Measurements from ENCODE around the gene SYT14. TPM values are rescaled to one million over a fixed set of nuclear protein-coding genes. Genes with fewer than 3 reads are reported as not detected.
"Not testable (repeated sequence)": the region's sequence is repeated elsewhere in the genome, so short reads cannot be mapped to it uniquely, and the experiment has no call there.

The SYT14 gene
- total RNA-seq, 1 experiment from 2014 or later = 1.4 TPM

DNA sequence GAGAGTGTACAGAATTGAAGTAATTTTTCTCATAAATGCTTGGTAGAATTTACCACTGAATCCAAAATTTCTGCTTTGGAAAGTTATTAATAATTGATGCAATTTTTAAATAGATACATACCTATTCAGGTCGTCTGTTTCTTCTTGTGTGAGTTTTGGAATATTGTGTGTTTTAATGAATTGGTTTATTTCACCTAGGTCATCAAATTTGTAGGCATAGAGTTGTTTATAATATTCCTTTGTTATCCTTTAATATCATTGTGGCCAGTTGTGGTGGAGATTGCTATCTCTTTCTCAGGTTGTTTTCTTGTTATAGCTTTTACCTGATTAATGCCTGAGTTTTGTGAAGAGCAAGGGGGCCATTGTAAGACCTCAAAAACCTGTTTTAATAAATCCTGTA, 93.5 kb downstream of the SYT14 start:
- Histone ChIP-seq H3K27ac (no peak overlapping the region), H3K36me3 (ENCODE audit: low read depth) (no peaks in the 10 kb centered on the region), H3K27me3 (ENCODE audit: insufficient read depth, low read depth) (no peaks in the 10 kb centered on the region), H3K4me1 (replicated peaks; ENCODE audit: insufficient read depth) (no peaks in the 10 kb centered on the region), H3K9me2 (ENCODE audit: insufficient read depth) (no peaks in the 10 kb centered on the region), H3K4me2 (no peak overlapping the region), H3K4me3 (no peak overlapping the region), H3K79me2 (ENCODE audit: low read depth) (no peaks in the 10 kb centered on the region), H2AFZ (no peak overlapping the region), H4K20me1 (ENCODE audit: insufficient read depth) (no peaks in the 10 kb centered on the region), H3F3A (ENCODE audit: insufficient read depth, low read depth) (no peaks in the 10 kb centered on the region), H3K9me3 (ENCODE audit: insufficient read depth, low read depth) (no peaks in the 10 kb centered on the region)
- ChIA-PET CTCF (no interaction called here), POLR2A (ENCODE audit: unreplicated experiment) (no interaction called here)
- no peak for DNase-seq
- intact Hi-C loops (cut with micrococcal nuclease; ENCODE audit: unreplicated experiment) = no loop called here
- no peak for TF ChIP-seq EZH2 (IDR thresholded peaks at IDR 0.05; ENCODE audit: low read depth)
- no TSS peak for BruUV-seq (replicated peaks)

DNA sequence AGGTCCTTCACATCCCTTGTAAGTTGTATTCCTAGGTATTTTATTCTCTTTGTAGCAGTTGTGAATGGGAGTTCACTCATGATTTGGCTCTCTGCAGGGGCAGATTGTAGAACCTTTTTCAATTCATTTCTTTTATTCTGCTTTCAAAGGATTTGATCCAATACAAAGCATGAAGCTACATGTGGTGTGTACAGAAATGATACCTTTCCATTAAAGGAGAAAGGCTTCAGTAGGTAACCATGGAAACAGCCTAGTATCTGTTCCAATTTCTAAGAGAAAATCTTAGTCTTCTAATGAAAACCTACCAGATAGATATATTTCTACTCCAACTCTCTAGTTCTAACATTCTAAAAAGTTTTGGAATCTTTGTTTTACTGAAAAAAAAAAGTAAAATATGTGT, 105.0 kb downstream of the SYT14 start:
- H3K4me1 ChIP-seq (replicated peaks; ENCODE audit: insufficient read depth) = no peaks in the 10 kb centered on the region
- ChIA-PET CTCF (no interaction called here), POLR2A (ENCODE audit: unreplicated experiment) (no interaction called here)
- TF ChIP-seq EZH2 (IDR thresholded peaks at IDR 0.05; ENCODE audit: low read depth) = no peak
- TF ChIP-seq, protein P1, sequence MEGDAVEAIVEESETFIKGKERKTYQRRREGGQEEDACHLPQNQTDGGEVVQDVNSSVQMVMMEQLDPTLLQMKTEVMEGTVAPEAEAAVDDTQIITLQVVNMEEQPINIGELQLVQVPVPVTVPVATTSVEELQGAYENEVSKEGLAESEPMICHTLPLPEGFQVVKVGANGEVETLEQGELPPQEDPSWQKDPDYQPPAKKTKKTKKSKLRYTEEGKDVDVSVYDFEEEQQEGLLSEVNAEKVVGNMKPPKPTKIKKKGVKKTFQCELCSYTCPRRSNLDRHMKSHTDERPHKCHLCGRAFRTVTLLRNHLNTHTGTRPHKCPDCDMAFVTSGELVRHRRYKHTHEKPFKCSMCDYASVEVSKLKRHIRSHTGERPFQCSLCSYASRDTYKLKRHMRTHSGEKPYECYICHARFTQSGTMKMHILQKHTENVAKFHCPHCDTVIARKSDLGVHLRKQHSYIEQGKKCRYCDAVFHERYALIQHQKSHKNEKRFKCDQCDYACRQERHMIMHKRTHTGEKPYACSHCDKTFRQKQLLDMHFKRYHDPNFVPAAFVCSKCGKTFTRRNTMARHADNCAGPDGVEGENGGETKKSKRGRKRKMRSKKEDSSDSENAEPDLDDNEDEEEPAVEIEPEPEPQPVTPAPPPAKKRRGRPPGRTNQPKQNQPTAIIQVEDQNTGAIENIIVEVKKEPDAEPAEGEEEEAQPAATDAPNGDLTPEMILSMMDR (conservative IDR thresholded peaks at IDR 0.05) = no peak
- H3K4me2 ChIP-seq = no peak overlapping the region
- H3K27ac ChIP-seq = no peak overlapping the region
- no peak for DNase-seq
- H3K27me3 ChIP-seq (ENCODE audit: insufficient read depth, low read depth) = no peaks in the 10 kb centered on the region
- no peaks in the 10 kb centered on the region for H4K20me1 ChIP-seq (ENCODE audit: insufficient read depth)
- H2AFZ ChIP-seq = no peak overlapping the region
- no peaks in the 10 kb centered on the region for H3K79me2 ChIP-seq (ENCODE audit: low read depth)
- H3K9me2 ChIP-seq (ENCODE audit: insufficient read depth) = no peaks in the 10 kb centered on the region
- intact Hi-C loops (cut with micrococcal nuclease; ENCODE audit: unreplicated experiment) = no loop called here
- no peaks in the 10 kb centered on the region for H3K9me3 ChIP-seq (ENCODE audit: insufficient read depth, low read depth)
- no peaks in the 10 kb centered on the region for H3F3A ChIP-seq (ENCODE audit: insufficient read depth, low read depth)
- no peaks in the 10 kb centered on the region for H3K36me3 ChIP-seq (ENCODE audit: low read depth)
- no peak overlapping the region for H3K4me3 ChIP-seq
- BruUV-seq (replicated peaks) = no TSS peak

DNA sequence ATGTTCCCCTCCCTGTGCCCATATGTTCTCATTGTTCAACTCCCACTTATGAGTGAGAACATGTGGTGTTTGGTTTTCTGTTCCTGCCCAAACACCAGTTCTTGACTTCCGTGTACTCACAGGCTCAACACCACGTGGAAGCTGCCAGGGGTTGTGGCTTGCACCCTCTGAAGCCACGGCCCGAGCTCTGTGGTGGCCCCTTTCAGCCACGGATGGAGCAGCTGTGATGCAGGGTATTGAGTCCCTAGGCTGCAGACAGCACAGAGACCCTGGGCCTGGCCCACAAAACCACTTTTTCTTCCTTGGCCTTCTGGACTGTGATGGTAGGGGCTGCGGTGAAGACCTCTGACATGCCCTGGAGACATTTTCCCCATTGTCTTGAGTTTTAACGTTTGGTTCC, 111.6 kb downstream of the SYT14 start:
- Histone ChIP-seq H3K36me3 (ENCODE audit: low read depth) (no peaks in the 10 kb centered on the region), H3K4me1 (replicated peaks; ENCODE audit: insufficient read depth) (no peaks in the 10 kb centered on the region), H3K9me2 (ENCODE audit: insufficient read depth) (no peaks in the 10 kb centered on the region), H4K20me1 (ENCODE audit: insufficient read depth) (no peaks in the 10 kb centered on the region), H3K4me2 (no peak overlapping the region), H3K27ac (no peak overlapping the region), H3F3A (ENCODE audit: insufficient read depth, low read depth) (no peaks in the 10 kb centered on the region), H3K79me2 (ENCODE audit: low read depth) (no peaks in the 10 kb centered on the region), H3K4me3 (no peak overlapping the region), H3K9me3 (ENCODE audit: insufficient read depth, low read depth) (no peaks in the 10 kb centered on the region; the same call in 1 of the 2 replicates), H2AFZ (no peak overlapping the region), H3K27me3 (ENCODE audit: insufficient read depth, low read depth) (no peaks in the 10 kb centered on the region)
- no TSS peak for BruUV-seq (replicated peaks)
- DNase-seq = no peak
- no peak for TF ChIP-seq EZH2 (IDR thresholded peaks at IDR 0.05; ENCODE audit: low read depth)
- TF ChIP-seq, protein P1 (conservative IDR thresholded peaks at IDR 0.05) = no peak
- ChIA-PET CTCF (no interaction called here), POLR2A (ENCODE audit: unreplicated experiment) (no interaction called here)
- intact Hi-C loops (cut with micrococcal nuclease; ENCODE audit: unreplicated experiment) = no loop called here

DNA sequence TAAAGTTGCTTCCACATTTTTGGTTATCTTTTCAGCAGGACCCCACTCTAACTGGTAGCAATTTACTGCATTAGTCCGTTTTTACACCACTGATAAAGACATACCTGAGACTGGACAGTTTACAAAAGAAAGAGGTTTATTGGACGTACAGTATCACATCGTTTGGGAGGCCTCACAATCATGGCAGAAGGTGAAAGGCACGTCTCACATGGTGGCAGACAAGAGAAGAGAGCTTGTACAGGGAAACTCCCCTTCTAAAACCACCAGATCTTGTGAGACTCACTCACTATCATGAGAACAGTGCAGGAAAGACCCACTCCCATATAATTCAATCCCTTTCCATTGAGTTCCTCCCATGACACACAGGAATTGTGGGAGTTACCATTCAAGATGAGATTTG, 112.5 kb downstream of the SYT14 start:
- CTCF ChIA-PET; POLR2A ChIA-PET (ENCODE audit: unreplicated experiment); H3K36me3 ChIP-seq (ENCODE audit: low read depth): not testable (repeated sequence)

More for the DNA sequence above, 112.5 kb downstream of the SYT14 start:
- H3K27ac ChIP-seq; H4K20me1 ChIP-seq (ENCODE audit: insufficient read depth); H2AFZ ChIP-seq; BruUV-seq (replicated peaks); H3K4me2 ChIP-seq; H3K79me2 ChIP-seq (ENCODE audit: low read depth); H3K9me3 ChIP-seq (ENCODE audit: insufficient read depth, low read depth); H3K27me3 ChIP-seq (ENCODE audit: insufficient read depth, low read depth); H3F3A ChIP-seq (ENCODE audit: insufficient read depth, low read depth); H3K4me3 ChIP-seq; H3K9me2 ChIP-seq (ENCODE audit: insufficient read depth); intact Hi-C loops (cut with micrococcal nuclease; ENCODE audit: unreplicated experiment); H3K4me1 ChIP-seq (replicated peaks; ENCODE audit: insufficient read depth); DNase-seq: not testable (repeated sequence)
